Fibroblast of villous mesenchyme (primary cell): Measurements from ENCODE around the gene ATP8A2. TPM values are rescaled to one million over a fixed set of nuclear protein-coding genes. Genes with fewer than 3 reads are reported as not detected.

ENCODE experiments used
- DNase-seq: peaks from one replicate; pipeline ENCODE4 v3.0.0-alpha.2; 2010; ENCODE audit warnings: low read depth
- H3K4me3 ChIP-seq: 2 replicates; pipeline ENCODE4 v1.5.1; 2011; ENCODE audit warnings: low read depth, mild to moderate bottlenecking, low read length
- total RNA-seq: library from RNA; depleted of rRNA; stranded (reverse); fragments of >200 nt; gene quantifications from 2 replicates; pipeline ENCODE4 v1.2.3, GENCODE V29; 2012
- TF ChIP-seq, protein P1 (sequence below): IDR thresholded peaks from 2 replicates; pipeline ENCODE4 v1.5.1; 2012; ENCODE audit warnings: low read depth, mild to moderate bottlenecking, low read length; ENCODE audit not compliant: insufficient read depth

The ATP8A2 gene
- total RNA-seq, 1 donor = under 0.01 TPM

DNA sequence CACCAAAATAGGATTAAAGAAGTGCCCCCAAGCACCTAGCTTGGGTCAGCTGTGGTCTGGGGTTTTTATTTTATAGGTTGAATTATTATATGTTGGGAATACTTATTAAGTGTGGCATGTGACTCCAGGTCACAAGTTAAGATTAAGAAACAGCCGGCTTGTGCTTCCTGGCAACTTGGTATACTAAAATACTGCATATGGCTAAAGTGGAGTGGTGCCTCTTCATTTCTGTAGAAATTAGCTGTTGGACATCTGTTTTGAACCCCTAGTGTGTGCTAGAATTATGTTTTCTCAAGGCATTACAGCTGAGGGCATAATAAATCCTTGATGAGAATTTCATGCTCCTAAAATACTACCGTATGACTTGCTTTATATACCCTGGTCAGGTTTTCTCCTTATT is 393.5 kb downstream of the ATP8A2 start:
- no peak for DNase-seq
- TF ChIP-seq, protein P1, sequence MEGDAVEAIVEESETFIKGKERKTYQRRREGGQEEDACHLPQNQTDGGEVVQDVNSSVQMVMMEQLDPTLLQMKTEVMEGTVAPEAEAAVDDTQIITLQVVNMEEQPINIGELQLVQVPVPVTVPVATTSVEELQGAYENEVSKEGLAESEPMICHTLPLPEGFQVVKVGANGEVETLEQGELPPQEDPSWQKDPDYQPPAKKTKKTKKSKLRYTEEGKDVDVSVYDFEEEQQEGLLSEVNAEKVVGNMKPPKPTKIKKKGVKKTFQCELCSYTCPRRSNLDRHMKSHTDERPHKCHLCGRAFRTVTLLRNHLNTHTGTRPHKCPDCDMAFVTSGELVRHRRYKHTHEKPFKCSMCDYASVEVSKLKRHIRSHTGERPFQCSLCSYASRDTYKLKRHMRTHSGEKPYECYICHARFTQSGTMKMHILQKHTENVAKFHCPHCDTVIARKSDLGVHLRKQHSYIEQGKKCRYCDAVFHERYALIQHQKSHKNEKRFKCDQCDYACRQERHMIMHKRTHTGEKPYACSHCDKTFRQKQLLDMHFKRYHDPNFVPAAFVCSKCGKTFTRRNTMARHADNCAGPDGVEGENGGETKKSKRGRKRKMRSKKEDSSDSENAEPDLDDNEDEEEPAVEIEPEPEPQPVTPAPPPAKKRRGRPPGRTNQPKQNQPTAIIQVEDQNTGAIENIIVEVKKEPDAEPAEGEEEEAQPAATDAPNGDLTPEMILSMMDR = no peak
- H3K4me3 ChIP-seq = no peak overlapping the region

DNA sequence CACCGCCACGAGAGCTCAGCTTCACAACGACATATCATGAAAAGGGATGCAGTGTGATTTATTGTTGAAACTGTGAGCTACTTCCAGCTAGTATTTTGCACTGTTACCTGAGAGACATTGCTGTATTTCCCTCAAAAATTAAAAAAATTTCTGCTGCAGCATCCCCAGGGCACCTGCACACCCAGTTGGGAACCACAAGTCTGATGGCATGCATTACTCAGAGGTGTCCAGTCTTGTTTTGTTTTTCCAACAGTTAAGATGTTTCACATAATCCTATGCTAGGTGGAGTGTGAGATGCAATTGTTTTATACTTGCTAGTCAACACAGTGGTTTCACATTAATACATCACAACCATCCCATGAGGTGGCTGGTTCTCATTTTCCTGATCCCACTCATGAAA is 394.8 kb downstream of the ATP8A2 start:
- no peak for DNase-seq
- no peak overlapping the region for H3K4me3 ChIP-seq
- TF ChIP-seq, protein P1 = no peak

DNA sequence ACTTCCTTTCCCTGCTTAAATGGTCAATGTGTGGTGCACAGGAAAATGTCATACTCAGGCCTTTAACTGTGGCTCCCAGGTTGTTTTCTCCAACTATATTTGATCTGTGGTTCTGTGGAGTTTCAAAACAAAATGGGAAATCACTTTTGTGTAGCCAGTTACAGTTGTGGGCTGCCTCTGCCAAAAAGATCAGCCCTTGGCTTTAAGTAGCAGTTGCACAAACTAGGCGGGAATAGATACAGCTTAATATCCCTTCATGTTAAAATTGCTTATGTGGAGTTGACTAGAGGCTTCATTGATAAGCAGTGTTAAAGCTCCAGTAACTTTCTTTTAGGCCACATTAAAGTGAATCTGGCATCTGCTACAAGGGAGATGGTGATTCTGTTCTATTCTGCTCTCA is 395.2 kb downstream of the ATP8A2 start:
- TF ChIP-seq, protein P1 = no peak
- H3K4me3 ChIP-seq = no peak overlapping the region
- no peak for DNase-seq

DNA sequence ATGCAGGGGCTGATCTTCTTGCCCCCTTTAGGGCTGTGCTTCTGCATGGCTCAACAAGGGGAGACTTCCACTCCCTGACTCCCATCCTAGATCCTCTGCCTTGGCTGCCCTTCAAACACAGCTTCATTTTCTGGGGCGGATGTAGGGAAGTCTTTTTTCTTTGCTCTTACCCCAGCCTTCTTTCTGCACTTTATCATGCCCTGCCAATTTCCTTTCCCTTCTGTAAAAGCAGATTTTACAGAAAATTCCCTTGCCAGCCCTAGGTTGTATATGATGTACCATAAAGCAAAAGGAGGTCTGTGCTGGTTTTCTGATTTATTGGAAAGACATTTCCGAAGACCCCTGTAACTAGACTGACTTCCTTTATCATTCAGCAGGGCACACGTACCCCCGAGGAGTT is 396.6 kb downstream of the ATP8A2 start:
- TF ChIP-seq, protein P1 = no peak
- no peak for DNase-seq
- H3K4me3 ChIP-seq = no peak overlapping the region

DNA sequence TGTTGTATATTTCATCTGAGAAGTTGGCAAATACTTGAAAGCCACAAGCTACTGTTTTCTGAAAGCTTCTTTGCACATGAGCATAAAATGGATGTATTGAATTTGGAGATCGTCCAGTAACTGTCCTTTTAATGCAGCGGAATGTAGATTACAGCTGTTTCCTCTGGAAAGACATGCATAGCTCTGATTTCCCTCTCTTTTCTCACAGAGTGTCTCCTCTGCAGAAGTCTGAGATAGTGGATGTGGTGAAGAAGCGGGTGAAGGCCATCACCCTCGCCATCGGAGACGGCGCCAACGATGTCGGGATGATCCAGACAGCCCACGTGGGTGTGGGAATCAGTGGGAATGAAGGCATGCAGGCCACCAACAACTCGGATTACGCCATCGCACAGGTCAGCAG is 397.1 kb downstream of the ATP8A2 start:
- H3K4me3 ChIP-seq = no peak overlapping the region
- TF ChIP-seq, protein P1 = no peak
- DNase-seq = no peak

DNA sequence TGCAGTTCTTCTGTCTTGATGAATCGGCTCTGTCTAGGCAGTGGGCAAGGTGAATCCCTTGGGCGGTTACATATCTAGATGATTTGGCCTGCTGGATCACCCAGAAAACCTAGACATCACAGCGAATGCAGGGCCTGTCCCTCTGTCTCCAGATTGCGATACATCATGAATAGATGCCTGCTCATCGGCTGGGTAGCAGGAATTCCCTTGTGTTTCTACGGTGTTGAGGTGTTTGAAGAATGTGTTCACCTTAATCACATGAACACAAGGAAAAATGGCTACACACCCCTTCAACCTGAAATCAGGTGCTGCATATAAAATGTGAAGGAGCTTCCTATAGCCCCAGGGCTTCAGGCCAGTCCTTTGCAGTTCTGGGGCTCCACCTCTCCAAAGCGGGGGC is 398.8 kb downstream of the ATP8A2 start:
- TF ChIP-seq, protein P1 = no peak
- H3K4me3 ChIP-seq = no peak overlapping the region
- DNase-seq = no peak

DNA sequence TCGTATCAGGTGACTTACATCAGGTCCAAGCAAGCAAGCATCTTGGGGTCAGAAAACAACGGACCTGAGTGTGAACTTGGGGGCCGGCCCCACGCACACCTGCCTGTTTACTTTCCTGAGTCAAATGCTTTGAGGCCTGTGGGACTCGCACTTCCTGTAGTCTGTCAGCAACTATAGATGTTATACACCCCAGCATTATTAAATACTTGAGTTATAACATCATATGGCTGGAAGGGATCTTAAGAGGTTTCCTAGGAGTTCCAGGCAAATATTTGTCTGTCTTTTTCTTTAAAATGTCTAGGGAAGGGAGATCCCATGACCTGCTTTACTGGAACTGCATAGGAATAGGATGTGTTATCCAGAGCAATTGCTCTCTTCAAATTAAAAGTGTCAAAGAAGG is 399.4 kb downstream of the ATP8A2 start:
- H3K4me3 ChIP-seq = no peak overlapping the region
- TF ChIP-seq, protein P1 = no peak
- DNase-seq = no peak
